Stimulated activated CD4-positive, alpha-beta T cell treated with anti-CD3 and anti-CD28 coated beads, TNF-alpha, amount 100 ng/mL, for 48 hours (primary cell): Measurements from ENCODE around the gene SPATA31C1.
"Not testable (repeated sequence)": the region's sequence is repeated elsewhere in the genome, so short reads cannot be mapped to it uniquely, and the experiment has no call there.

Source experiments
- DNase-seq, 3 donors: peaks; one replicate each; pipeline ENCODE4 v3.0.0-alpha.2; 2020; ENCODE audit warnings: low read depth in 3 of 3

SPATA31C1 gene

DNA sequence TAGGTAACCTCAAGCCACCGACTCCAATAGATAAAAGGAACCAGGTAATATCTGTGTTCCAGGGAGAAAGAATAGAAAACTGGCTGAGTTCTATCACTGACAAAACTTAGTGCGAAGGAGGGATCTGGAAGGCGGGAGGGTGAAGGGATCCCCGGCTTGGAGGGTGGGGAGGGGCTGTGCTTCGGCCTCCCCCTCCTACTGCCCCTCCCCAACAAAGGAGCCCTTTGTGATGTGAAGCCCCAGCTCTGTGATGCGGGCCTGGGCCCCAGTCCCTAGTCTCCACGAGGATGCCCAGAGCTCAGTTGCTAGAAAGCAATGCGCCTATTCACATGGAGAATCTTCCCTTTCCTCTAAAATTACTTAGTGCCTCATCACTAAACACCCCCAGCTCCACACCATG, at the start of gene SPATA31C1:
SPATA31C1 (plus strand) TSS at position 301 of the 400 bp plus-strand sequence.
- DNase-seq = not testable (repeated sequence)

DNA sequence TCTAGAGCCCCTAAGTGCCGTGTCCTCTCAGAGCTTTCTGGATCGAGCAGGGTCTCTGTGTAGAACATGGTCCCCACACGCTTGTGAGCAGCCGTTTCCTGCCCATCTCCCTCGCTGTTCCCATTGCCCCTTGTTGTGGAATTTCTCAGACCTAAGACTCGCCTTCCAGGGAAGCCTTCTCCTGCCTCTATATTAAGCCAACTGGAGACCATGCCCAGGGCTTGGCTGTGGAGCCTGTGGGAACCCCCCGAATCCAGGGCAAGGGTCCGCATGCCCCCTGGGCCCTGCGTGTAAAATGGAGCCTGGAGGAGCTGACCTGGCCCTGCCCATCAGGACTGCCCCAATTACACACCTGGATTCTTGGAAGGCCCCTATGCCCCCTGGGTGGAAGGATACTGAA, 49.6 kb upstream of the SPATA31C1 start:
- no peak for DNase-seq

DNA sequence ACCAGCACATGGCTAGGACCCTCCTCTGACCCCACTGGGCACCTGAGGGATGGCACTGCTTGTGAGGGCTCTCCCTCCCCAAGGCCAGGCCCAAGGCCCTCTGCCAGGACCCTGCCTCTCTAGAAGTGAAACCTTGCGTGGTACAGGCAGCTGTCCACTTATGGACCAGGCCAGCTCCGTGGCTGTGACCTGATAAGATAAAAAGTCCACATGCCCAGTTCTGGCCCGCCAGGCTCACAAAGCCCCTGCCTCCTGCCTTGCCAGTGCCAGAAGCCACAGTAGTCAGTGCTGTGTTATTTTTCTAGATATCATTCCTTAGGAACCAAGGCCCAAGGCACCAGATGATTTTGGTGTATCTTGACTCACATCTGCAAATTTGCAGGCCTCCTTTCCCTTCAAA, 49.1 kb upstream of the SPATA31C1 start:
- no peak for DNase-seq

DNA sequence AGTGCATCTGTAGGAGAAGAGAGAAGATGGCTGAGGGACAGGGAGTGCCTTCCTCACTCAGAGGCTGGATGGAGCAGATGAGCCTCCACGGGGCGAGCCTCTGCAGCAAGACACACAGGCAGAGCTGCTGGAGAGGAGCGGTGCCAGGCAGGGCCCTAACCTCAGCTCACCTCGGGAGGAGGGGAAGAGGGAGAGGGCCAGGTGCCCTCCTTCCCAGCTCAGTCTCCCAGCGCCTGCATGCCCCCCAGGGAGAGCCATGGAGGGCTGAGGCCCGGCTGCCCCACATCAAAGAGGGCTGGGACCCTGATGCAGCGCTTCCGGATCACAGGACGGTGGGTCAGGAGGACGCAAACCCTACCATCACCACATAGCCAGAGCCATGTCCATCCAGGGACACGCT, 48.7 kb upstream of the SPATA31C1 start:
- DNase-seq = no peak

DNA sequence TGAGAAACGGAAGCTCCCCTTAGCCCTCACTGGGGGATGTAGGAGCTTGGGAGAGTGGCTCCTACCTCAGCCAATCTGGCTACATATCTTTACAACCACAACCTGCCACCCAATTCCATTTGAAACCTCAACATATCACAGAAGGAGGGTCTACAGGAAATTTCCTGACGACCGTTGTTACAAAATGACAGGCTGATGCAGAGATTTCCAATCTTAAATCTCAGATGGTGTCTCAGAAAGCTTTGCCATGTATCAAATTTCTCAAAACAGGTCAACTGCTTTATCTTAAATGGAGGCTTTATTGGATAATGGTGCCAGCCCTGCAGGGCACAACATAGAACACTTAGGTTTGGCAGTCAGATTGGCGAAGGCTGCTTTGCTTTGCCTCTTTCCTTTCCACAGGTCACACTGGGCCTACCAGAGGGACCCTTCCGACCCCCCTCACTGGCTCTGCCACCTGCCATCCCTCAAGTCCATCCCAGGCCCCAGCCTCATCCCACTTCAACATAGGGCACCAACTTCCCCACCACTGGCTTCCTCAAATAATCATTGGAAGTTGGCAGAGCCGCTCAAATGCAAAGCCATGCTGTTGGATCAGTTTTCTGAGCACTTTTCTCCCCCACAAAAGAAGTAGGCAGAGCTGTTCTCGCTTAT, 46.2 kb upstream of the SPATA31C1 start:
- DNase-seq = no peak

DNA sequence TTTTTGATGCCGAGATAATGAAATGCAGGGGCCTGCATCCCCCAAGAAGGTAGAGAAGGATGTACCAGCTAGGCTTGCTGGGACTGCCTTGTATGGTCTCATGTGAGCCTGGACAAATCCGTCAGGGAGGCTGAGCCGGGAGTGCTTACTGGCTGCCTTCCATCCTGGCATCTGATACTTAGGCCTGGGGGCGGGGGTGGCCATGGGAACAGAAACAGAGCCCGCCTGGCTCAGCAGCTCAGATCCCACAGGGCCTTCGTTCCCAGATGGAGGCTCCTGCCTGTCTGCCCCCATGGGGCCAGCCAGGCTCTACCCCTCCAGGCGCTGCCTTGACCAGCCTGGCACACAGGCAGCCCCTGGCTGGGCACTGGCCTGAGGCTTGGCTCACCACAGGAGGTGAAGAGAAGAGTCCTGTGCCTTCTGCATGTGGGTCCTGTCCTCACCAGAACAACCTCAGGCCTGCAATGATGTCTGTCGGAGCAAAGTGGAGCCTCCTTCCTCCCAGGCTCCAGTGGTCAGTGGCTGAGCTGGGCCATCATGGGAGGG, 45.6 kb upstream of the SPATA31C1 start:
- no peak for DNase-seq

DNA sequence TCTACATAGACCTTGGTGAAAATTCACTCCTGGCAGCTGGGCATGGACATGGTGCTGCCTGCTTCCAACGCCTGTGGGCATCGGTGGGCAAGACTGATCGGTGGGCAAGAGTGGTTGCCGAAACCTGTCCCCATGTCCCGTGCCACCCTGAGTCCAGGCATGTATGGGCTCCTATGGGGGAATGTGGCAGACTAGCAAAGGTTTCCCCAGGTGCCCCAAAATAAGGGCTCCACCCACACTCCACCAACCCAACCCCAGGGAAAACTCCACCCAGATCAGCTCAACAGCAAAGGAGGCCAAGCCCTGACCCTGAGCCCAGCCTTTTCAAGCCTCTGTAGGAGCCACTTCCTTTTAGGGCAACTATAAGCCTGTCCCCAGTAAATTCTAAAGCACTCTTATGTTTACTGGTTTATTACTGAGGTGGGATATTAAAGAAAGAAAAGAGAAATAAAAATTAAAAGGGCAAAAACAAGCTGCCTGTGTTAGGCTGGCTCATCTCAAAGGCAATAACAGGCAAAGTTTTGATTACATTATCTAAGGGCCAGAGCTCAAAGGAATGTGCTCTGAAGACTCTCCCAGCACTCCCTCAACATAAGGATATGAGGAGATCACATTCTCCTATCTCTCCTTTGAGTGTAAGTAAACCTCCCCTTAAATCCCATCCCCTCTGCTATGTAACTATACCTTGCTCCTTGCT, 44.0 kb upstream of the SPATA31C1 start:
- DNase-seq = no peak

DNA sequence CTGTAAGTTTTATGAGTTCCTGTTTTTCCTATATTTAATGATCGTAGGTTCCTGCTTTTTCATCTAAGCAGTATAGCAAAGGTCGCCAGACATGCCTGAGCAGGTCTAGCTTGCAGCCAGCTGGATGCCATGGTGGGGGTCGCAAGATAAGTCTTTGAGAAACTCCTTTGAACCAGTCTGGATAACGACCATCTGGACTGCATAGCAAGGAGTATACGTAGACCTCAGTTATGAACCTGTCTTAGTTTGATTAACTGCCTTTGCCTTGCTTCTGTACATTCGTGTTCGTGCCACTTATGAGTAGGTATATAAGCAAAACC, 43.5 kb upstream of the SPATA31C1 start:
- DNase-seq = no peak

DNA sequence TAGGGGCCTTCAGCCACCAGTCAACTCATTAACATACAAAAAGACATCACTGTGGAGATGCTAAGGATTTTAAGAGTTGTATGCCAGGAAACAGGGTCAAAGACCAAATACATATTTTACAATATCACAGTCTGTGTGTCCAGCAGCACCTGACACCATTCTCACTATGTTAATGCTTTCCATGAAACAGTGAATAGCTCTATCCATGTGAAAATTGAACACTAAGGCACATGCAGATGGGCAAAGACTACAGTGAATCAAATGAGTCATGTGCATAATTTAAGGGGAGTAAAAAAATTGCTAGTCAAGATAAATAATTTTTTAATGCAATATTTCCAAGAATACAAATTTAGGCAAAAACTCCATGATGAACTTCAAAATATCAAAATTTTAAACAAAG, 42.7 kb upstream of the SPATA31C1 start:
- DNase-seq = no peak

DNA sequence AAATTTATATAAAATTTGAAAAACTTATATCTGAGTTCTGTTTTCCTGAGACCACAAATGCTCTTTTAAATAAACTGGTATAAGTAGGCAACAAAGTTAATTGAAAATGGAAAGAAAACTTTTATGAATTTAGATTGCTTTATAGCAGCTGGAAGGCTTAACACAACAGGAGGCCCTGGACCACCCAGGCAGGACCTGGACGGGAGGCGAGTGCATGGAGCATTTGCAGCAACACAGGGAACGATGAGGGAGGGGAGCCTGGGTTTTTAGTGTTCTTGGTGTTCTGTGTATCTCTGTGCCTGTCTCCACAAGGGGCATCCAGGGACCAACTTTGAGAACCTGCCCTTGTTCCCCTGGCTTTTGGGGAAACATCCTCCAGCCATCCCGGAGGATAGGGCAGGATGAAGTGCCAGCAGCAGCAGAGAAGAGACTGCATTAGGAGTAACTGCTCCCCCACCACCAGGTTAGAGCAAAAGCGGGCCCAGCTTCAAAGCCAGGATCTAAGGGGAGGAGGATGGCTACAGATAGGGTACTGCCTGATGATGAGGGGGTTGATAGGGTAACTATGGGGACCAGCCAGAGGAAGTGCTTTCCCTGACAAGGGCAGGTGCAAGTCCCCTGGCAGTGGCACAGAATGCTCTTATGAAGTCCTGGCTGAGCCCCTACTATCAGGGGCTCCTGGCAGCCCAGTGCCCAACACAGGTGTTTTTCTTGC, 41.8 kb upstream of the SPATA31C1 start:
- DNase-seq = no peak

DNA sequence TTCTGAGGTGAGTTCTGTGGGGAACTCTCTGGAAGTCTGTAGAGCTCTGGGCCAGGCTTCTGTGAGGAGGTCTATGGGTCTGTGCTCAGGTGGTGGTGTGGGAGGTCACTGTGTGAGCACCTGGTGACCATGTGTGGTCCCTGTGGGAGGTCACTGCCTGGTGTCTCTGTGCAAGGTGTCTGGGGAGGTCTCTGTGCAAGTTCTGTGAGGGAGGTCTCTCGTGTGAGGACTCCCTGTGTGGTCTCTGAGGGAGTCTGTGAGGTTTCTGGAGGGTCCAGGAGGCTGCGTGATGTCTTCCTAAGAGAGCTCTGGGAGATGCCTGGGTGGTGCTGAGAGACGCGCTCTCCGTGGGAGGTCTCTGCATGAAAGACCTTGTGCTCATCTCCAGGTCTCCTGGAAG, 41.1 kb upstream of the SPATA31C1 start:
- no peak for DNase-seq

DNA sequence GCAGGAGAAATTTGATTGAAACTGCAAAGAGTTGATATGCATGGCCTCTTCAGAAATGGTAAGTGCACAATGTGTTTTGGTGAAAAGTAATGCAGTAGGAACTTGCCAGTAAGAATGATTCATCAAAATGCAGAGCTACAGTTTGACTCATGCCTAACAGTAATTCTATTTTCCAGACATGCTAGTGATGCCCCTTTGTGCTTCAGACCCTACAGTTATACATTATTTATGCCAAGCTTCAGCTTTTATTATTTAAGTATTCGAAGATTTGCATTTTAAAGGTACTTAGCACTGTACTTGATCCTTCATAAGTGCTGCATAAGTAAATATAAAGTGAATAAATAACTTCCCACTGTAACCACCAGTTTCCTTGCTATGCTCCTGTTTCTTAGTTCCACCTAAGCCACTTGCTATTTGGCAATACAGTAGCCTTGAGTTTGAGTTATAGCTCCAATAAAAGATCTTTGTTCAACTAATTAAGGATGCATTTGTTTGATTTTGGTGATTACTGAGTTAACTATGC, 38.7 kb upstream of the SPATA31C1 start:
- no peak for DNase-seq

DNA sequence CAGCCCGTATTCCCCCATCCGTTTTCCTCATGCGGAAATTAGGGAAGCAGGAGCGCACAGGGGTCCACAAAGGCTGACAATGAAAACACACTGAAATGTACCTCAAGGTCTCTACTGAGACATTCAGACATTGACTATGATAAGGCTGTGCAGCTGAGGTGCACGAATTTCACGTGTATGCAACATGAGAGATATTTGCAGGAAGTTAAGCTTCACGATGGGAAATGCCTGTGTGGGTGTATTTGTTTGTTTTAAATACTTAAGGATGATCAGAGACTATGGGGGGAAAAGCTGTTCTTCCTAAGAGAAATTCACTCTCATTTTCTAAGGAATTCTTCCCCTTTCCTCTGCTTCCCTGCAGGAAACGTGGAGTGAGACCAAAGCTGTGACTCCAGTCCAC, 37.6 kb upstream of the SPATA31C1 start:
- no peak for DNase-seq

DNA sequence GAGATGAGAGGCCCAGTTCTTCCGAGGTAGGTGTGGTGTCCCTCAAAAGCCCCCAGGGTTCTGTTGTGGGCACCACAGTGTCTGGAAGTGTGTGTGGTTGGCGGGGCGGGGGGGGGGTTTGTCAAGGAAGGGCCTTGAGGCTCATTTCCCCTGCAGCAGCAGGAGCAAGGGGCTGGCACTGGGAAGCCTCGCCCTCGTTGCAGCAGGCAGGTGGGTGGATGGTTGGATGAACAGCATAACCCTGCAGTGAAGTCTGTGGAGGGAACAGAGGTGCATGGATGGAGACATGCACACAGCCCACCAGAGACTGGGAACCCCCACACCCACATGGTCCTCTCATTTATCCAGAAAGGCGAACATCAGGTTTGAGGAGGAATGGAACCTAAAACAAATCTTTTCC, 37.1 kb upstream of the SPATA31C1 start:
- no peak for DNase-seq

DNA sequence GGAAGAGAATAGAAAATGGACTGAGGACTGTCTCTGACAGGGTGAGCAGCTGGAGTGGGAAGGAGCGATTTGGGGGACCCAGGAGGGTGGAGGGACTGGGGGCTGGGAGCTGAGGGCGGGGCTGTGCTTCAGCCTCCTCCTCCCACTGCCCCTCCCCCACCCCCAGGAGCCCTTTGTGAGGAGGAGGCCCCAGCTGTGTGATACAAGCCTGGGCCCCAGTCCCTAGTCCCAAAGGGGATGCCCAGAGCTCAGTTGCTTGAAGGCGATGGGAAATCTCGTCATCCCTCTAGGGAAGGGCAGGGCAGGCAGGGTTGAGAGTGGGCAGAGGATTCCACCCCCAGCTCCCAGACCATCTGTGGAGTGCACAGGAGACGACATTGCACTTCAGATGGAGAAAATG, 35.1 kb upstream of the SPATA31C1 start, which contains the start of gene SPATA31E1:
SPATA31E1 (plus strand) TSS at position 251 of the 400 bp plus-strand sequence; CDS start at position 266, 15 bp downstream.
- no peak for DNase-seq

DNA sequence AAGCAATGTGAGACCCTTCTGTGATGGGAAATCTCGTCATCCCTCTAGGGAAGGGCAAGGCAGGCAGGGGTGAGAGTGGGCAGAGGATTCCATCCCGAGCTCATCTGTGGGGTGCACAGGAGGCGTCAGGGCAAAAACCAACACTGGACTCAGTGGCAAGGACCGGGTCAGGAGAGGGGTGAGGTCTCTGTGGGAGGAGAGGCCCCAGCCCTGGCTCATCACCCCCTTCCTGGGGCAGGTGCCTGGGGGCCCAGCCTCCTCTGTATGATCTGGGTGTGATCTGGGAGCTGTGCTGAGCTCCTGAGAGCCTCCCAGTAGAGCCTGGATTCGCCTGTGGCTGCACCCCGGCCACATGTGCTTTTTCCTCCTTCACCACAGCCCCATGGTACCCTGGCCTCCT, 34.5 kb upstream of the SPATA31C1 start:
- no peak for DNase-seq

DNA sequence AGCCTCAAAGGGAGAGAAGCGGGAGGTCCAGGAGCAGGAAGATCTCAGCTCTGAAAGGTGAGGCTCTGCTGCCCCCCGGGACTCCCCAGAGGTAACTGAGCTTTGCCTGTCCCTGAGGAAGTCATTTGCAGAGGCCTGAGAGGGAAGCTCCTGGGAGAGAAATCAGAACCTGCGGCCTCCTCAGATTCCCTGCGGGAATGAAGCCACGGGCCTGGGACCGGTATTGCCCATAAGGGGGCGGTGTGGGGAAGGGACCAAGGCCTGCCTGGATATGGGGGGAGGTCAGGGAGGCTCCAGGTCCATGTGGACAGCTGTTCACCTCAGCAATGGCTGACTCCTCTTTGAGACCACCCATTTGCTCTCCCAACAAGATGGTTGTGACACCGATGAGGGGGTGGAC, 33.8 kb upstream of the SPATA31C1 start:
- no peak for DNase-seq

DNA sequence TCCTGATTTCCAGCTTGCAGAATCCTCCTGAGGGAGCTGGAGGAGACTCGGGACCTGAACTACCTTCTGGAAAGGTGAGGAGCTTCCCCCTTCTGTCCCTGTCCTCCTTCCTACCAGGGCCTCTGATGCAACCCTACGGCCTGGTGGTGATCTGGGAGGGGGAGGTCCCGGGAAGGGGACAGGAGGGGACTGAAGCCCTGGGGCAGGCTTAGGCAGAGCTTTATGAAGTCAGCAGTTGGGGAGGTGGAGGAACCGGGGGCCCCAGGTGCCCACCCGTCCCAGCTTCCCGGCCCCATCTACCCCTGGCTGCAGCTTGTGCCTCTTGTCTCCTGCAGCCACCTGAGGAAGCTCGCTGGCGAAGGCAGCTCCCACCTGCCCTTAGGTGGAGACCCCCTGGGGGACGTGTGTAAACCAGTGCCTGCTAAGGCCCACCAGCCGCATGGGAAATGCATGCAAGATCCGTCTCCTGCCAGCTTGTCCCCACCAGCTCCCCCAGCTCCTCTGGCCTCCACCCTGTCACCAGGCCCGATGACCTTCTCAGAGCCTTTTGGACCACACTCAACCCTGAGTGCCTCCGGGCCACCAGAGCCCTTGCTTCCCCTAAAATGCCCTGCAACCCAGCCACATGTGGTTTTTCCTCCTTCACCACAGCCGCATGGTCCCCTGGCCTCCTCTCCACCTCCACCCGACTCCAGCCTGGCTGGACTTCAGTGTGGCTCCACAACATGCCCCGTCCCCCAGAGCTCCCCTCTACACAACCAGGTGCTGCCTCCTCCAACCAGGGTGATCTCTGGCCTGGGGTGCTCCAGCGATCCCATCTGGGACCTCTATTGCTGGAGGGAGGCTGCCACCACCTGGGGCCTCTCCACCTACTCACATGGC, 32.9 kb upstream of the SPATA31C1 start:
- DNase-seq = no peak

DNA sequence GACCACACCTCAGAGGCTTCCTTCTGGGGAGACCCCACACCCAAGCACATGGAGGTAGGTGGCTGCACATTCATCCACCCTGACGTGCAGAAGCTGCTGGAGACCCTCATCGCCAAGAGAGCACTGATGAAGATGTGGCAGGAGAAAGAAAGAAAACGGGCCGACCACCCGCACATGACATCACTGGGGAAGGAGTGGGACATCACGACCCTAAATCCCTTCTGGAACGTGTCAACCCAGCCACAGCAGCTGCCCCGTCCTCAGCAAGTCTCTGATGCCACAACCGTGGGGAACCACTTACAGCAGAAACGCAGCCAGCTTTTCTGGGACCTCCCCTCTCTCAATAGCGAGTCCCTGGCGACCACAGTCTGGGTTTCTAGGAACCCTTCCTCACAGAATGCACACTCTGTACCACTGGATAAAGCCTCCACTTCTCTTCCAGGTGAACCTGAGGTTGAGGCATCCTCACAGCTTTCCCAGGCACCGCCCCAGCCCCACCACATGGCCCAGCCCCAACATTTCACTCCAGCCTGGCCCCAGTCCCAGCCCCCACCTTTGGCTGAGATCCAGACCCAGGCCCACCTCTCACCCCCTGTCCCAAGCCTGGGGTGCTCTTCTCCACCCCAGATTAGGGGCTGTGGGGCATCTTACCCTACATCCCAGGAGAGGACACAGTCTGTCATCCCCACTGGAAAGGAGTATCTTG, 32.1 kb upstream of the SPATA31C1 start:
- no peak for DNase-seq

DNA sequence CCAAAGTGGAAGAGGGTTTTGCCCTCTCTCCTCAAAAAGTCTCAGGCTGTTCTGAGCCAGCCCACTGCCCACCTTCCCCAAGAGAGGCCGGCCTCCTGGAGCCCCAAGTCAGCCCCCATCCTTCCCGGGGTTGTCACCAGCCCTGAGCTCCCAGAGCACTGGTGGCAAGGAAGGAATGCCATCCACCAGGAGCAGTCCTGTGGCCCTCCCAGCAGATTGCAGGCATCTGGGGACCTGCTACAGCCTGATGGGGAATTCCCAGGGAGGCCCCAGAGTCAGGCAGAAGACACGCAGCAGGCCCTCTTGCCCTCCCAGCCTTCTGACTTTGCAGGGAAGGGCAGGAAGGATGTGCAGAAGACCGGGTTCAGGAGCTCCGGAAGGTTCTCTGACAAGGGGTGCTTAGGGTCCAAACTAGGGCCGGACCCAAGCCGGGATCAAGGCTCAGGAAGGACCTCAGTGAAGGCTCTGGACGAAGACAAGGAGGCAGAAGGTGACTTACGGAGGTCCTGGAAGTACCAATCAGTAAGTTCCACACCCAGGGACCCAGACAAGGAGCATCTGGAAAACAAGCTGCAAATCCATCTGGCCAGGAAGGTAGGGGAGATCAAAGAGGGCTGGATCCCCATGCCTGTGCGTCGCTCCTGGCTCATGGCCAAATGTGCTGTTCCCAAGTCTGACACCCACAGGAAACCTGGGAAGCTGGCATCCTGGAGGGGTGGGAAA, 31.4 kb upstream of the SPATA31C1 start:
- no peak for DNase-seq
